ENCODE data around the gene ZBTB4.

DNA sequence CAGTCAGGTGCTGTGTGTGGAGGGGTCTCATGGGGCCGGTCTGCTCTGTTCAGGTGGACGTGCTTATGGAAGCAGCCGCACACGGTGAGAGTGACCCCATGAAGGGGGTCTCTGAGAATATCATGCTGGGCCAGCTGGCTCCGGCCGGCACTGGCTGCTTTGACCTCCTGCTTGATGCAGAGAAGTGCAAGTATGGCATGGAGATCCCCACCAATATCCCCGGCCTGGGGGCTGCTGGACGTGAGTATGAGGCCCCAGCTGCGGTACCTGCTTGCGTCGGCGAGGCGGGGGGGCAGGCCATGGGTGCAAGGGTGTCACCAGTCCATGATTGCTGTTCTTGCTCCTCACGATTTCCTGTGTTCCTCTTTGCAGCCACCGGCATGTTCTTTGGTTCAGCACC is 32.7 kb upstream of the ZBTB4 start:
- TF ChIP-seq, protein P1, sequence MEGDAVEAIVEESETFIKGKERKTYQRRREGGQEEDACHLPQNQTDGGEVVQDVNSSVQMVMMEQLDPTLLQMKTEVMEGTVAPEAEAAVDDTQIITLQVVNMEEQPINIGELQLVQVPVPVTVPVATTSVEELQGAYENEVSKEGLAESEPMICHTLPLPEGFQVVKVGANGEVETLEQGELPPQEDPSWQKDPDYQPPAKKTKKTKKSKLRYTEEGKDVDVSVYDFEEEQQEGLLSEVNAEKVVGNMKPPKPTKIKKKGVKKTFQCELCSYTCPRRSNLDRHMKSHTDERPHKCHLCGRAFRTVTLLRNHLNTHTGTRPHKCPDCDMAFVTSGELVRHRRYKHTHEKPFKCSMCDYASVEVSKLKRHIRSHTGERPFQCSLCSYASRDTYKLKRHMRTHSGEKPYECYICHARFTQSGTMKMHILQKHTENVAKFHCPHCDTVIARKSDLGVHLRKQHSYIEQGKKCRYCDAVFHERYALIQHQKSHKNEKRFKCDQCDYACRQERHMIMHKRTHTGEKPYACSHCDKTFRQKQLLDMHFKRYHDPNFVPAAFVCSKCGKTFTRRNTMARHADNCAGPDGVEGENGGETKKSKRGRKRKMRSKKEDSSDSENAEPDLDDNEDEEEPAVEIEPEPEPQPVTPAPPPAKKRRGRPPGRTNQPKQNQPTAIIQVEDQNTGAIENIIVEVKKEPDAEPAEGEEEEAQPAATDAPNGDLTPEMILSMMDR (IDR thresholded peaks at IDR 0.05; ENCODE audit: insufficient read depth, low read length, poor library complexity, severe bottlenecking) = no peak
- no peak for TF ChIP-seq EZH2phosphoT487 (conservative IDR thresholded peaks at IDR 0.05; ENCODE audit: low read length)

Measured in SU-DHL-6 (cell line).